Muscle layer of colon (tissue), 2 donors: ENCODE measurements around the gene MEGF6.
"Not testable (repeated sequence)": the region's sequence is repeated elsewhere in the genome, so short reads cannot be mapped to it uniquely, and the experiment has no call there.

Source experiments
- H3K27ac ChIP-seq: one replicate; pipeline ENCODE4 v1.7.0; 2013; ENCODE audit warnings: low read depth, mild to moderate bottlenecking, low read length, moderate library complexity
- H3K27me3 ChIP-seq, 2 donors: one replicate each; pipeline ENCODE4 v1.7.0; 2013; ENCODE audit warnings: low read length in 2 of 2, mild to moderate bottlenecking in 2 of 2; ENCODE audit not compliant: insufficient read depth in 2 of 2, control insufficient read depth in 1 of 2
- H3K36me3 ChIP-seq: one replicate; pipeline ENCODE4 v1.7.0; 2013; ENCODE audit warnings: mild to moderate bottlenecking, low read length; ENCODE audit not compliant: insufficient read depth
- H3K4me1 ChIP-seq: one replicate; pipeline ENCODE4 v1.7.0; 2013; ENCODE audit warnings: mild to moderate bottlenecking, low read length; ENCODE audit not compliant: insufficient read depth
- H3K4me3 ChIP-seq, 2 donors: one replicate each; pipeline ENCODE4 v1.7.0; 2013; ENCODE audit warnings: low read length in 2 of 2, low read depth in 1 of 2, mild to moderate bottlenecking in 1 of 2, moderate library complexity in 1 of 2
- H3K9ac ChIP-seq: one replicate; pipeline ENCODE4 v1.7.0; 2013; ENCODE audit warnings: low read length
- H3K9me3 ChIP-seq: one replicate; pipeline ENCODE4 v1.7.0; 2013; ENCODE audit warnings: mild to moderate bottlenecking, low read length
- donor health status: abdominal sarcoma.
- donor health status: Adenocarcinoma of cecum.

Gene MEGF6

GRCh38 chr1:3594706-3595377 lies 16.5 kb downstream of the MEGF6 start:
- no peaks in the 10 kb centered on the region for H3K9me3 ChIP-seq
- peaks cover 0 to 5% of the 10 kb centered on the region in 2 donors for H3K27me3 ChIP-seq
- no peaks in the 10 kb centered on the region for H3K36me3 ChIP-seq
- no peak overlapping the region for H3K27ac ChIP-seq
- H3K4me3 ChIP-seq = no peak overlapping the region
- H3K4me1 ChIP-seq = peaks cover 4% of the 10 kb centered on the region
- no peak overlapping the region for H3K9ac ChIP-seq

GRCh38 chr1:3593745-3594144 lies 17.6 kb downstream of the MEGF6 start:
- Histone ChIP-seq H3K4me3 (no peak overlapping the region), H3K4me1 (peaks cover 4% of the 10 kb centered on the region), H3K9ac (no peak overlapping the region)

GRCh38 chr1:3593334-3593733 lies 18.0 kb downstream of the MEGF6 start:
- Histone ChIP-seq H3K4me3 (no peak overlapping the region), H3K4me1 (peaks cover 4% of the 10 kb centered on the region), H3K27me3 (peaks cover 0 to 2% of the 10 kb centered on the region in 2 donors), H3K27ac (no peak overlapping the region), H3K36me3 (no peaks in the 10 kb centered on the region), H3K9ac (no peak overlapping the region), H3K9me3 (no peaks in the 10 kb centered on the region)

More at GRCh38 chr1:3593745-3594144, 17.6 kb downstream of the MEGF6 start:
- Histone ChIP-seq H3K9me3 (no peaks in the 10 kb centered on the region), H3K27me3 (peaks cover 0 to 5% of the 10 kb centered on the region in 2 donors), H3K27ac (no peak overlapping the region), H3K36me3 (no peaks in the 10 kb centered on the region)

- Histone ChIP-seq H3K27me3 (no peaks in the 10 kb centered on the region), H3K4me3 (no peak overlapping the region), H3K27ac (no peak overlapping the region), H3K36me3 (no peaks in the 10 kb centered on the region), H3K4me1 (no peaks in the 10 kb centered on the region), H3K9ac (no peak overlapping the region), H3K9me3 (no peaks in the 10 kb centered on the region)
Observed at GRCh38 chr1:3590951-3591865, 20.1 kb downstream of the MEGF6 start.

GRCh38 chr1:3590139-3590763 lies 21.1 kb downstream of the MEGF6 start:
- H3K27me3 ChIP-seq = no peaks in the 10 kb centered on the region
- no peaks in the 10 kb centered on the region for H3K4me1 ChIP-seq
- H3K9ac ChIP-seq = no peak overlapping the region
- no peaks in the 10 kb centered on the region for H3K9me3 ChIP-seq
- H3K27ac ChIP-seq = no peak overlapping the region
- no peak overlapping the region for H3K4me3 ChIP-seq
- no peaks in the 10 kb centered on the region for H3K36me3 ChIP-seq

- H3K4me3 ChIP-seq = no peak overlapping the region
- H3K27me3 ChIP-seq = no peaks in the 10 kb centered on the region
- no peaks in the 10 kb centered on the region for H3K9me3 ChIP-seq
- no peak overlapping the region for H3K9ac ChIP-seq
- H3K4me1 ChIP-seq = no peaks in the 10 kb centered on the region
- no peaks in the 10 kb centered on the region for H3K36me3 ChIP-seq
- H3K27ac ChIP-seq = no peak overlapping the region
Observed at GRCh38 chr1:3588395-3588794, 22.9 kb downstream of the MEGF6 start.

GRCh38 chr1:3586986-3587759 lies 24.1 kb downstream of the MEGF6 start:
- H3K27ac ChIP-seq = no peak overlapping the region
- H3K9ac ChIP-seq = no peak overlapping the region
- no peaks in the 10 kb centered on the region for H3K9me3 ChIP-seq
- H3K4me1 ChIP-seq = no peaks in the 10 kb centered on the region
- H3K36me3 ChIP-seq = no peaks in the 10 kb centered on the region
- H3K27me3 ChIP-seq = no peaks in the 10 kb centered on the region
- H3K4me3 ChIP-seq = no peak overlapping the region

- no peaks in the 10 kb centered on the region for H3K36me3 ChIP-seq
- H3K27me3 ChIP-seq = no peaks in the 10 kb centered on the region
- no peak overlapping the region for H3K4me3 ChIP-seq
- H3K9ac ChIP-seq = no peak overlapping the region
- H3K4me1 ChIP-seq = no peaks in the 10 kb centered on the region
- no peak overlapping the region for H3K27ac ChIP-seq
- no peaks in the 10 kb centered on the region for H3K9me3 ChIP-seq
Observed at GRCh38 chr1:3585940-3586568, 25.3 kb downstream of the MEGF6 start.

GRCh38 chr1:3585353-3585868 lies 25.9 kb downstream of the MEGF6 start:
- not testable (repeated sequence) for H3K9me3 ChIP-seq, H3K9ac ChIP-seq, H3K4me3 ChIP-seq, H3K4me1 ChIP-seq, H3K27ac ChIP-seq, H3K27me3 ChIP-seq, H3K36me3 ChIP-seq

GRCh38 chr1:3584915-3585314 lies 26.4 kb downstream of the MEGF6 start:
- H3K4me3 ChIP-seq = no peak overlapping the region
- H3K36me3 ChIP-seq = no peaks in the 10 kb centered on the region
- H3K27ac ChIP-seq = no peak overlapping the region
- no peaks in the 10 kb centered on the region for H3K9me3 ChIP-seq
- no peaks in the 10 kb centered on the region for H3K27me3 ChIP-seq
- no peaks in the 10 kb centered on the region for H3K4me1 ChIP-seq
- no peak overlapping the region for H3K9ac ChIP-seq
